Stimulated activated CD4-positive, alpha-beta T cell treated with anti-CD3 and anti-CD28 coated beads, TNF-alpha, amount 100 ng/mL, for 4 hours (primary cell): ENCODE results near the gene OFD1.

ENCODE experiments used
- DNase-seq, 3 experiments: peaks; one replicate each; pipeline ENCODE4 v3.0.0-alpha.2; 2020; ENCODE audit warnings: low read depth in 3 of 3

Gene OFD1

GRCh38 chrX:13752646-13753045 lies 18.1 kb downstream of the OFD1 start:
- DNase-seq = no peak

GRCh38 chrX:13754765-13755164 lies 20.2 kb downstream of the OFD1 start:
- no peak for DNase-seq

GRCh38 chrX:13755254-13755653 lies 20.7 kb downstream of the OFD1 start:
- DNase-seq = no peak

GRCh38 chrX:13756381-13756780 lies 21.8 kb downstream of the OFD1 start:
- no peak for DNase-seq

GRCh38 chrX:13759152-13759718 lies 24.7 kb downstream of the OFD1 start:
- DNase-seq = no peak

GRCh38 chrX:13760426-13760825 lies 25.9 kb downstream of the OFD1 start:
- no peak for DNase-seq

GRCh38 chrX:13761606-13762414 lies 27.3 kb downstream of the OFD1 start:
- no peak for DNase-seq

- no peak for DNase-seq
Measured at GRCh38 chrX:13763489-13763888, 28.9 kb downstream of the OFD1 start.

GRCh38 chrX:13764281-13764680 lies 29.7 kb downstream of the OFD1 start:
- DNase-seq = no peak

- DNase-seq = no peak
Measured at GRCh38 chrX:13764765-13765164, 30.2 kb downstream of the OFD1 start.

GRCh38 chrX:13768939-13769338 lies 34.4 kb downstream of the OFD1 start:
- no peak for DNase-seq

GRCh38 chrX:13770013-13770535 lies 35.5 kb downstream of the OFD1 start:
- no peak for DNase-seq

GRCh38 chrX:13774696-13775095 lies 40.1 kb downstream of the OFD1 start:
- DNase-seq = no peak

- DNase-seq = no peak
Measured at GRCh38 chrX:13775837-13776236, 41.3 kb downstream of the OFD1 start.

- no peak for DNase-seq
Measured at GRCh38 chrX:13776387-13776786, 41.8 kb downstream of the OFD1 start.

GRCh38 chrX:13778916-13779315 lies 44.4 kb downstream of the OFD1 start:
- no peak for DNase-seq

GRCh38 chrX:13780868-13781427 lies 46.4 kb downstream of the OFD1 start:
- DNase-seq = no peak

GRCh38 chrX:13786048-13786447 lies 51.5 kb downstream of the OFD1 start:
- no peak for DNase-seq

- no peak for DNase-seq
Measured at GRCh38 chrX:13790206-13791131, 55.9 kb downstream of the OFD1 start.

GRCh38 chrX:13791145-13791544 lies 56.6 kb downstream of the OFD1 start:
- no peak for DNase-seq

GRCh38 chrX:13791559-13791958 lies 57.0 kb downstream of the OFD1 start:
- no peak for DNase-seq

- DNase-seq = no peak
Measured at GRCh38 chrX:13793897-13794296, 59.3 kb downstream of the OFD1 start.
